Mucosa of gallbladder (tissue), 1 donor: ENCODE results near the gene PROCR. TPM values are rescaled to one million over a fixed set of nuclear protein-coding genes. Genes with fewer than 3 reads are reported as not detected.
"Not testable (repeated sequence)": the region's sequence is repeated elsewhere in the genome, so short reads cannot be mapped to it uniquely, and the experiment has no call there.

ENCODE experiments used
- DNase-seq: peaks from one replicate; pipeline ENCODE4 v3.0.0-alpha.2; 2020; ENCODE audit warnings: low spot score
- total RNA-seq: library from RNA; stranded (reverse); gene quantifications from one replicate; pipeline ENCODE4 v1.2.1, GENCODE V29; 2021
- donor health status: DM: no; HTN: no; CAD: no.

Gene PROCR
- 21.4 TPM for total RNA-seq

- DNase-seq = peak; percentile 85
Observed at GRCh38 chr20:35171753-35172433, at the start of gene PROCR. PROCR (plus strand) TSS chr20:35172072; CDS start chr20:35172155, 83 bp downstream.

GRCh38 chr20:35122756-35123405, 49.0 kb upstream of the PROCR start:
- DNase-seq = no peak

- no peak for DNase-seq
Observed at GRCh38 chr20:35125753-35126152, 46.1 kb upstream of the PROCR start.

- no peak for DNase-seq
Observed at GRCh38 chr20:35129647-35130069, 42.2 kb upstream of the PROCR start.

GRCh38 chr20:35131934-35132333, 39.9 kb upstream of the PROCR start:
- no peak for DNase-seq

- DNase-seq = no peak
Observed at GRCh38 chr20:35133031-35133430, 38.8 kb upstream of the PROCR start.

- DNase-seq = no peak
Observed at GRCh38 chr20:35133735-35134134, 38.1 kb upstream of the PROCR start.

GRCh38 chr20:35134472-35134871, 37.4 kb upstream of the PROCR start:
- DNase-seq = no peak

GRCh38 chr20:35134880-35135279, 37.0 kb upstream of the PROCR start:
- no peak for DNase-seq

- no peak for DNase-seq
Observed at GRCh38 chr20:35135867-35136586, 35.8 kb upstream of the PROCR start.

- no peak for DNase-seq
Observed at GRCh38 chr20:35144694-35145093, 27.2 kb upstream of the PROCR start.

GRCh38 chr20:35145141-35145564, 26.7 kb upstream of the PROCR start:
- DNase-seq = no peak

- no peak for DNase-seq
Observed at GRCh38 chr20:35146299-35146919, 25.5 kb upstream of the PROCR start.

- DNase-seq = peak; percentile 95
Observed at GRCh38 chr20:35146920-35147574, 24.8 kb upstream of the PROCR start, which contains the start of gene EDEM2. EDEM2 (minus strand) TSS chr20:35147336; CDS start chr20:35147258, 78 bp downstream.

GRCh38 chr20:35147575-35148071, 24.2 kb upstream of the PROCR start:
- not testable (repeated sequence) for DNase-seq

- DNase-seq = no peak
Observed at GRCh38 chr20:35150846-35151579, 20.9 kb upstream of the PROCR start.

GRCh38 chr20:35151736-35152135, 20.1 kb upstream of the PROCR start:
- no peak for DNase-seq

- no peak for DNase-seq
Observed at GRCh38 chr20:35155936-35156335, 15.9 kb upstream of the PROCR start.

- no peak for DNase-seq
Observed at GRCh38 chr20:35156978-35157377, 14.9 kb upstream of the PROCR start.

- DNase-seq = not testable (repeated sequence)
Observed at GRCh38 chr20:35160341-35160740, 11.5 kb upstream of the PROCR start.

- not testable (repeated sequence) for DNase-seq
Observed at GRCh38 chr20:35164531-35164930, 7.3 kb upstream of the PROCR start.
